Activated CD4-positive, alpha-beta T cell treated with anti-CD3 and anti-CD28 coated beads for 4 hours (primary cell): ENCODE measurements around the gene NPPA.
A peak's percentile ranks its signal among the peaks of the same experiment; 100 is the strongest.

Experiments
- DNase-seq, 2 donors: peaks; one replicate each; pipeline ENCODE4 v3.0.0-alpha.2; 2020

NPPA gene

GRCh38 chr1:11841245-11842153, 6.1 kb downstream of the NPPA start:
- DNase-seq, result no peak

GRCh38 chr1:11839727-11840705, 7.6 kb downstream of the NPPA start:
- no peak for DNase-seq

GRCh38 chr1:11838349-11839272, 9.0 kb downstream of the NPPA start:
- peak; percentile 67 to 75 for DNase-seq

GRCh38 chr1:11837767-11838348, 9.7 kb downstream of the NPPA start:
- no peak for DNase-seq

GRCh38 chr1:11836955-11837766, 10.4 kb downstream of the NPPA start:
- no peak for DNase-seq

- no peak for DNase-seq
Measured at GRCh38 chr1:11835441-11836225, 11.9 kb downstream of the NPPA start.

- DNase-seq, result no peak
Measured at GRCh38 chr1:11833900-11834299, 13.7 kb downstream of the NPPA start.

GRCh38 chr1:11833497-11833896, 14.1 kb downstream of the NPPA start:
- DNase-seq, result no peak

GRCh38 chr1:11831945-11832725, 15.4 kb downstream of the NPPA start:
- DNase-seq, result no peak

- DNase-seq, result no peak
Measured at GRCh38 chr1:11828511-11828910, 19.1 kb downstream of the NPPA start.

GRCh38 chr1:11826946-11827345, 20.6 kb downstream of the NPPA start:
- DNase-seq, result no peak

GRCh38 chr1:11825131-11825530, 22.5 kb downstream of the NPPA start:
- DNase-seq, result no peak

GRCh38 chr1:11823366-11824137, 24.0 kb downstream of the NPPA start:
- no peak for DNase-seq

- no peak for DNase-seq
Measured at GRCh38 chr1:11822091-11822490, 25.5 kb downstream of the NPPA start.

GRCh38 chr1:11817192-11817591, 30.4 kb downstream of the NPPA start:
- no peak for DNase-seq

- DNase-seq, result no peak
Measured at GRCh38 chr1:11813021-11813420, 34.6 kb downstream of the NPPA start.

- no peak for DNase-seq
Measured at GRCh38 chr1:11807133-11807532, 40.5 kb downstream of the NPPA start.

GRCh38 chr1:11806307-11806936, 41.2 kb downstream of the NPPA start:
- DNase-seq, result no peak
